Measurements from ENCODE around the gene LIN7A.
A peak's percentile ranks its signal among the peaks of the same experiment; 100 is the strongest.
"Not testable (repeated sequence)": the region's sequence is repeated elsewhere in the genome, so short reads cannot be mapped to it uniquely, and the experiment has no call there.

LIN7A gene

DNA sequence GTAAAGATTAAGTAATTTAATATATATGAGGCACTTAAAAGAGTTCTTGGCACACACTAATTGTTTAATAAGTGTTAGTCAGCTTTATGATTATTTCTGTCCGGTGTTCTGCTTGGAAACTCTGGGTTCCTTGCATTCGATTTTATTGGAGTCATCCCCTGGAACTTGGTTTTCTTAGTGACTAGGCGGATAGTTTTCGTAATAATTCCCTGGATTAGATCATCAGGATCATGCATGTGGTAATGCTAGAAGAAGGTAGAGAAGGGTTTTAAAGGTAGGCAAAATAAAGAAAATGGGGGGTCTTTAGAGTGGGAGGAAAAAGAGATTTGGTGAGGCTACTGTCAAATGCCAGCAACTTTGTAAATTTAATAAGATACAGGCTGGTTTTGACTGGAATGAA lies 132.6 kb downstream of the LIN7A start:
- no peak for DNase-seq

- DNase-seq, result no peak
These were observed 134.9 kb downstream of the LIN7A start for GRCh38 chr12:80802652-80803400.

GRCh38 chr12:80798281-80798680 lies 139.5 kb downstream of the LIN7A start:
- DNase-seq, result no peak

DNA sequence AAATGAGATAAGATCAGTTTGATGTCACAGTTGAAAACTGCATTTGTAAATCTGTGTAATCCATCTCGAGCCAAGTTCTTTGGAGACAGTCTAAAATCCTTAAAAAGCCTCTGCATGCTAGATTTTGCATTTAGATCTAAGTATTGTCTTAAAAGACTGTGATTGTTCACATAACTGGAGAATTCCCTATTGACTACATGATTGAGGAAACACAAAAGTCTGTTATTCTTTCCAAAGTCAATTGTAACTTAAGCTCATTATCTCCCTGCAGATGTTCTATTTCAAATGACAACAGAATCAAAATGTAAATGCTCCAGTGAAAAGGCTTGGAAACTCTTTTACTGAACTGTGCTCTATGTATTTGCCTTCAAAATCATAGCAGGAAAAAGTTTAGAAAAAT lies 143.2 kb downstream of the LIN7A start:
- no peak for DNase-seq

DNA sequence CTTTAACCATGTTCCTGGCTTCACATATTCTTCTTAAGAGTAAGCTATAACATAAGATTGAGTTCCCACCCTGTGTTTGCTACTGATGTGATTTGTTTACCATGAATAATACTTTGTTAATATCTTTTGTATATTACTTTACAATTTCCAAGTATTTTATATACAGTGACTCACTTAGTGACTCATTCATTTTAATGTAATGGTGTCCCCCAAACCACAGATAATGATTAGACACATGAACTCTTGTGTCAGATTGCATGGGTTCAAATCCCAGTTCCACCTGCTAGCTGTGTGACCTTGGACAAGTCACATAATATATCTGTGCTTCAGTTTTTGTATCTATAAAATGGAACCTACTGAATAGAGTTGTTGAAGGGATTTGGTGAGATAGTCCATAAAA lies 144.9 kb downstream of the LIN7A start:
- DNase-seq, result no peak

DNA sequence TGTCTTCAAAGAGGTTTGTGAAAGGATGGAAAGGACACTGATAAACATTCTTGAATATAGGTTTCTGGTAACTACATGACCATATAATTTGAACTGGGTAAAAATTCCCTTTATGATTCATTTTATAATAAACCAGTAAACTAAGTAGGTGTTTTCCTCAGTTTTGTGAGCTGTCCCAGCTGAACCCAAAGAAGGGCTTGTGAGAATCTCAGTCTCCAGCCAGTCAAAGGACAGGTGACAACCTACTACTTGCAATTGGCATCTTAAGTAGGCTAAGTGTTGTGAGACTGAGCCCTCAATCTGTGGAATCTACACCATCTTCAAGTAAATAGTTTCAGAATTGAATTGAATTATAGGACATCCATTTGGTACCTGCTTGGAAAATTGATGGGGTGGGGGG lies 145.9 kb downstream of the LIN7A start:
- DNase-seq, result no peak

DNA sequence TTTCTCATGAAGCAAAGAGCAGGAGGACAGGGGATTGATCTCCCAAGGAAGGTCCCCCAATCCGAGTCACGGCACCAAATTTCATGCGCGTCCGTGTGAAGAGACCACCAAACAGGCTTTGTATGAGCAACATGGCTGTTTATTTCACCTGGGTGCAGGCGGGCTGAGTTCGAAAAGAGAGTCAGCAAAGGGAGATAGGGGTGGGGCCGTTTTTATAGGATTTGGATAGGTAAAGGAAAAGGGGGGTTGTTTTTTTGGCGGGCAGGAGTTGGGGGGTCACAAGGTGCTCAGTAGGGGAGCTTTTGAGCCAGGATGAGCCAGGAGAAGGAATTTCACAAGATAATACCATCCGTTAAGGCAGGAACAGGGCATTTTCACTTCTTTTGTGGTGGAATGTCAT lies 149.3 kb downstream of the LIN7A start:
- not testable (repeated sequence) for DNase-seq

DNA sequence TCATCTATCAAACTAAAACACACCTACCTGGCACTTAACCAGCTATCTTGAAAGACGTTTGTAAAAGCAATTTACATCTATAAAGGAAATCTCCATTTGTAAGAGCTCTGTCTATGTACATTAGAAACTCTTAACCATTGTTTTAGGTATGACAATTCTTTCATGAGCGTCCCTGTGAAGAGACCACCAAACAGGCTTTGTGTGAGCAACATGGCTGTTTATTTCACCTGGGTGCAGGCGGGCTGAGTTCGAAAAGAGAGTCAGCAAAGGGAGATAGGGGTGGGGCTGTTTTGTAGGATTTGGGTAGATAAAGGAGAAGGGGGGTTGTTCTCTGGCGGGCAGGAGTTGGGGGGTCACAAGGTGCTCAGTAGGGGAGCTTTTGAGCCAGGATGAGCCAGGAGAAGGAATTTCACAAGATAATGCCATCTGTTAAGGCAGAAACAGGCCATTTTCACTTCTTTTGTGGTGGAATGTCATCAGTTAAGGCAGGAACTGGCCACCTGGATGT lies 154.7 kb downstream of the LIN7A start:
- DNase-seq, result not testable (repeated sequence)

- DNase-seq, result no peak
These were observed 156.4 kb downstream of the LIN7A start for GRCh38 chr12:80781313-80781712.

- peak; percentile 17 for DNase-seq
These were observed 157.0 kb downstream of the LIN7A start for GRCh38 chr12:80780746-80781145.

GRCh38 chr12:80778005-80778541 lies 159.7 kb downstream of the LIN7A start:
- DNase-seq, result peak; percentile 98

DNA sequence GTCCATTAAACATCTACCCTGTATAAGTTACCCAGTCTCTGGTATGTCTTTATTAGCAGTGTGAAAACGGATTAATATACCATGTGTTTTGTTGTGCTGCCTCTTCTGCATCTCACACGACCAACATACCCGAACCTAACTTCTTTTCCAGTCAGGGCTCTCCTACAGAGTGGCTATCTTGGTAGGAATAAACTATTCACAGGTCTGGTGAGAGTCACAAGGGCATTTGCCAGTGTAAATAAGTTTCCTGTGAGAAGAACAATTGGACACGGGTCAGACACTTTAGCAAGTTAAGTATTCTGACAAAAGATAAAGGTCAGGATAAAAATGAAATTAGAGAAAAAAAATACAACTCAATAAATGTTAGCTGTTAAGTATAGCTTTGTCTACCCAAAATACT lies 160.1 kb downstream of the LIN7A start:
- DNase-seq, result peak; percentile 4

- DNase-seq, result no peak
These were observed 161.0 kb downstream of the LIN7A start for GRCh38 chr12:80776706-80777105.

DNA sequence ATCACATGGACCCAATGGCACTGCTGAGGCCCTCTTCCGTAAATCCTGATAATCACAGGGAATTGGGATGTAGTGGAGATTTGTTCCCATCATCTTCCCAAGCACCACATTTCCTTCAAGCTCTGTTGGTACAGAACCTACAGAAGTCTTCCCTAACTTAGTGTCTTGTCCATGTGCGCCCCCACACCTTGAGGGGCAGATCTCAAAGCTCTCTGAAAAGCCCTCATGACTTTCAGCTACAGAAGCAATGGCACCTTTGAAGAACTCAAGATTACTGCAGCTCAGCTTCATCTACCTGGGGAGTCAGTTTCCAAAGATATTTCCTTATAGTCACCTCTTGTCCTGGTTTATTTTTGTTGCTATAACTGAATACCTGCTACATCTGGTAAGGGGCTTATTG lies 166.8 kb downstream of the LIN7A start:
- DNase-seq, result no peak

DNA sequence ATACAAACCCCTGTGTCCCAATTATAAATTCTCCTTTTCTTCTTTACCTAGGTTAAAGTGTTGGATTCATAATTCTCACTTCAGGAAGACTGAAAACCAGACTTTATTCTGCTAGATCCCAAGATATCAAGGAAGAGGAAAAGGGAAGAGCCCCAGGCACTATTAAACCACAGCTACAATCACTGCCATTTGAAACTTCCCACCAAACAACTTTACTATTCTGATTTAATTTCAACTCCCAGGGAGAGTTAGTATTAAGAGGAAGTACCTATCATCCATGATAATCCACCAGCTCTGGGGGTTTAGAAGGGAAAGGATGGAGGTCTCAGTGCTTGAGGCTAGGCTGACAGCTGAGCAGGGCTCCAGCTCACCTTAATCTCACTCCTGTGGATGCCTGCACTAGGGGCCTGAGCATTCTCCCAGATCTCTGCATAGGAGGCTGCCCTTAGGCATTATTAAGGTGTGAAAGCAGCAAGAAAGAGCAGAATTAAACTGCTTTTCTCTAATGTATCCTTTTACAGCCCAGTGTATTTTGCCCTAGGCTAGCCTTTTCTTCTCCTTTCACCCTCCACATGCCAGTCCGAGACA lies 168.1 kb downstream of the LIN7A start:
- no peak for DNase-seq

GRCh38 chr12:80766897-80767296 lies 170.8 kb downstream of the LIN7A start:
- DNase-seq, result no peak

DNA sequence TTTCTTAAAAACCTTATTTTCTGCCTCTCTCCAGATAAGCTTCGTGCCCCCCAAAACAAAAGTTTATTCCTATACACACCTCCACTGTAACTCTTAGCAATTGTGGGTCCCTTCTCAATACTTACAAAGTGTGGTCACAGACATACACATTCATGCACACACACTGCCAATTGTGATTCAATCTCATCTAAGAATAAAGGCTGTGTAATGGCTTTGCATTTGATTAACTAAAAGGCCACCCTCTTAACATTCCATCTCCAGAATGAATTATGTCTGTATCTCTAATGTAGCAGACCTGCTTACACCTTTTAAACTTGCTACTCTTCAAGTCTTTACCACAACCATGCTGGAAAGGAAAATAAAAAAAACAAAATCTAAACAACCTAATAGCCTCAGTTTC lies 171.5 kb downstream of the LIN7A start:
- no peak for DNase-seq

- peak; percentile 68 for DNase-seq
These were observed 173.9 kb downstream of the LIN7A start for GRCh38 chr12:80763874-80764273.

DNA sequence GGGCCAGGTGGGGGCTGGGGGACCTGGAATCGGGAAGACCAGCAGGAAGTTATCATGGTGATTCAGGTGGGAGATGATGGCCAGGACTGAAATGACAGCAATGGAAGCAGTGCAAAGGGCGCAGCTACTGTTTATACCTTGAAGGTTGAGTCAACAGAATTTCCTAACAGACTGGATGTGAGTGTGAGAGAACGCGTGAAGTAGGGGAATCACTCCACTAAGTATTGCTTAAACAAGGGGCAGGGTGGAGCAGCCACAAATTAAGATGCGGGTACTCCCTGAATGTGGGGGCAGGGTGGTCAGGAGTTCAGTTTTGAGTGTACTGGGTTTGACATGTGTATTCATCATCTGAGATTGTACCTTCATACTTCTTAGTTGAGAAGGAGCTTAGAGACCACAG lies 175.9 kb downstream of the LIN7A start:
- DNase-seq, result no peak

- peak; percentile 28 for DNase-seq
These were observed 180.9 kb downstream of the LIN7A start for GRCh38 chr12:80756875-80757274.

DNA sequence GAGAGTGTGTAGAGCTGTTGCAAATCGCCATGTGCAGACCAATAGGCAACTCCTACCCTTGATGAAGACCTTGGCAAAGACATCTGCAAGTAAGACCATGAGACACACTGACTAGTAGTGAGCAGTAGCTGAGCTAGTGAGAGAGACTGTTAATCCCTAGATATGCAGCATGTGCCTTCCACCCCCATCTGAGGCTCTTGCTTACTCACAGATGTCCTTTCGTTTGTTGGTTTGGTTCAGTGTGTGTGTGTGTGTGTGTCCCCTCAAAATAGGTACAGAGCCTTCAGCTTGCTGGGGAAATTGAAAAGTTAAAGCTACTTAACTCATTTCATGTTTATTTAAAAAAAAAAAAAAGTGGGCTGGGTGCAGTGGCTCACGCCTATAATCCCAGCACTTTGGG lies 183.5 kb downstream of the LIN7A start:
- no peak for DNase-seq

GRCh38 chr12:80752464-80752863 lies 185.3 kb downstream of the LIN7A start:
- DNase-seq, result peak; percentile 31

- DNase-seq, result no peak
These were observed 188.3 kb downstream of the LIN7A start for GRCh38 chr12:80749456-80749855.

GRCh38 chr12:80747800-80748199 lies 189.9 kb downstream of the LIN7A start:
- DNase-seq, result no peak
